G401.6 (cell line): ENCODE measurements around the gene PPP2R5B.

Source experiments
- FAIRE-seq: peaks from 2 replicates; lab custom pipeline; 2012; peaks lifted over from hg19 to GRCh38; lab: Jason Lieb, UNC

Gene PPP2R5B

GRCh38 chr11:64923944-64924909 is at the start of gene PPP2R5B:
Gene PPP2R5B (plus strand): TSS chr11:64924689. CDS start chr11:64925735, 1,046 bp downstream.
- FAIRE-seq = peak; percentile 97

DNA sequence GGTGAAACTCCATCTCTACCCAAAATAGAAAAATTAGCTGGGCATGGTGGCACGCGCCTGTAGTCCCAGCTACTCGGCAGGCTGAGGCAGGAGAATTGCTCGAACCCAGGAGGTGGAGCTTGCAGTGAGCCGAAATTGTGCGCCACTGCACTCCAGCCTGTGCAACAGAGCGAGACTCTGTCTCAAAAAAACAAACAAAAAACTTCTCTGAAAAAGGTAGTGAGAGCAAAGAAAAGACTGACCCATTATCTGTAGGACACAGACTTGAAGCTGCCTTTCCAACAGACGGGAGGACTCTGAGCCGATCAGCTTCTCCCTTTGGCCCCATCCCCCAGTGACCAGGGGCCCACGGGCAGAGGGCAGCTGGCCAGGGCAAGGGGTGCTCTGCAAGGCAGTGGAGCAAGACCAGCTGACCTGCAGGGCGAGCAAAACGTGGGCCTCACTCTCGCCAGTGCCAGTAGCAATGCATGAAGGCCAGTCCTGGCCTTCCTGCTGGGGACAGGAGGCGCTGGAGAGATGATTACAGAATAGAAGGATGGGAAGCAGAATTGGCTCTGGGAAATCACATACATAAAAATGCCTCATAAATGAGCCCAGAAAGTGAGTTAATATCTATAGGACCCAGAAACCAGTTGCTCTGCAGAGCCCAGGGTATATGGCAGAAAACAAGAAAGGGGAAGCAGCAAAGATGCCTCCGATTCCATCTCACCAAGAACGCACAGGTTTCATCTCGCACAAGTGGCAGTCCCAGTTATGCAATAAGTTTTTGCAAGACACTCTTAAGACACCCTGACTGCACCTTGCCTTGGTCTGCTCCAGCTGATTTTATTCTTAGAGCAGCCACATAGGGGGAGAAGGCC is 48.9 kb upstream of the PPP2R5B start:
- no peak for FAIRE-seq

- FAIRE-seq = no peak
These were observed 48.2 kb upstream of the PPP2R5B start for GRCh38 chr11:64876229-64876750.

- no peak for FAIRE-seq
These were observed 47.6 kb upstream of the PPP2R5B start for GRCh38 chr11:64876835-64877341.

DNA sequence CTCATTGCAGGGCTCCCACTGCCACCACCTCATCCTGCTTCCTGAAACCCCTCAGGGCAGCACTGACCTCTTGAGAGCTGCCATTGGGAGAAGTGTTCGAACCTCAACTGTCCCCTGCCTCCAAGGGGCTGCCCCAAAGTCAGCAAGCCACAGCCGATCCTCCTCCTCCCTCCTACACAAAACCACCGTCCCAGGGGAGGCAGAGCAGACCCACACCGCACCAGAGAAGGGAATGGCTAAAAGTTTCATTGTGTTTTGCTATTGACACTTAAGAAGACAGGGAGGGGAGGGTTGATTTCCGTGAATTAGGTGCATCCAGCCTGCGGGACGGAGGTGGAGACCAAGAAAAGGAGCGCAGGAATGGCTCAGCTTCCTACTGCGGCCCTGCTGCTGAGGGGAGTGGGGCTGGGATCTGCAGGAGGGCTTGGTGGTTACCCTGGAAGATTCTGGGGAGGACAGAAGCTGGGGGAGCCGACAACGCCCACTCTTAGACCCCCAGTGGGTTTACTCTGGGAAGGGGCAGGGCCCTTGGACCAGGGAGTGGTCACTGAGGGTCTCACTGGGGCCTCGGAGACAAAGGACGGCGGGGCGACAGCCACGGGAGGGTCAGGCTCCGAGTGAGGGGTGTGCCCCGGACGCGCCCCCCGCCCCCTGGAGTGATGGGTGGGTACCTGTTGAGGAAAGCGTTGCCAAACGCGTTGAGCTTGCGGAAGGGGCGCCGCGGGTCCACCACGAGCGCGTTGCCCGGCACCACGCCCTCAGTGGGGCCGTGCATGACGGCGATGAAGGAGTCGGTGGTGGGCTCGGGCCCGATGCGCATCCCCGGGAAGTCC is 46.9 kb upstream of the PPP2R5B start:
- no peak for FAIRE-seq

GRCh38 chr11:64878223-64878493 is 46.3 kb upstream of the PPP2R5B start:
- FAIRE-seq = no peak

DNA sequence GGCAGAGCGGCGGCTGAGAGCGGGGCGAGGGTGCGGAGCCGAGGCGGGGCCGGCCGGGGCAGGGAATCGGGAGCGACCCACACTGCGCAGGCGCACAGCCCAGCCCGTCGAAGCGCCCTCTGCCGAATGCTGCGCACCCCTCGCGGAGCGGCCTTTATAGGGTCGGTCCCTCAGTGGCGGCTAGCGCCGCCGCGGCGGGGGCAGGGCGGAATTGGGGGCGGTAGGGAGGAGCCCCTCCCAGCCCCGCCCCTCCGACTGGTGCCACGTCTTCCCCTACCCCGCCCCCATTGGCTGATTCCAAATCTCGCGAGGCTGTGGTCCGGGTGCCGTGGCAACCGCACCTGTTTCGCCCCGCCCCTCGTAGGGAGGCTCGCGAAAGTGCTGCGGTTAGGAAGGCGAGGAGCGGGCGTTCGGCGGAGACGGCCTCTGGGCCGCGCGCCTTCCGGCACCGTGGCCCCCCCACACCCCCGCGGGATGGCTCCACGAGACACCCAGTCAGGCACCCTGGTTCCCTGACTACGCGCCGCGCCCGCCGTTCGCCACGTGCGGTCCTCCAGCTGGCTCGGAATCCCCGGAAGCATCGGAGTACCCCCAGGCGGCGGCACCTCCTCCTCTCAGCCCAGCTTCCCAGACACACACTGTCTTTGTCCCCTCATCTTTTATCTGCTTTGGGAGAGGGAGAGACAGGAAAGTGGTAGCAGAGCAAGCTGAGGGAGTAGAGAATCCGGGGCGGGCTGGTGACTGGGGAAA is 45.8 kb upstream of the PPP2R5B start, which contains the start of gene EHD1:
Gene EHD1 (minus strand): TSS at position 128 of the 750 bp plus-strand sequence. CDS start 157 bp downstream, outside the sequence.
- FAIRE-seq = peak; percentile 56

- no peak for FAIRE-seq
These were observed 45.1 kb upstream of the PPP2R5B start for GRCh38 chr11:64879244-64879900.

DNA sequence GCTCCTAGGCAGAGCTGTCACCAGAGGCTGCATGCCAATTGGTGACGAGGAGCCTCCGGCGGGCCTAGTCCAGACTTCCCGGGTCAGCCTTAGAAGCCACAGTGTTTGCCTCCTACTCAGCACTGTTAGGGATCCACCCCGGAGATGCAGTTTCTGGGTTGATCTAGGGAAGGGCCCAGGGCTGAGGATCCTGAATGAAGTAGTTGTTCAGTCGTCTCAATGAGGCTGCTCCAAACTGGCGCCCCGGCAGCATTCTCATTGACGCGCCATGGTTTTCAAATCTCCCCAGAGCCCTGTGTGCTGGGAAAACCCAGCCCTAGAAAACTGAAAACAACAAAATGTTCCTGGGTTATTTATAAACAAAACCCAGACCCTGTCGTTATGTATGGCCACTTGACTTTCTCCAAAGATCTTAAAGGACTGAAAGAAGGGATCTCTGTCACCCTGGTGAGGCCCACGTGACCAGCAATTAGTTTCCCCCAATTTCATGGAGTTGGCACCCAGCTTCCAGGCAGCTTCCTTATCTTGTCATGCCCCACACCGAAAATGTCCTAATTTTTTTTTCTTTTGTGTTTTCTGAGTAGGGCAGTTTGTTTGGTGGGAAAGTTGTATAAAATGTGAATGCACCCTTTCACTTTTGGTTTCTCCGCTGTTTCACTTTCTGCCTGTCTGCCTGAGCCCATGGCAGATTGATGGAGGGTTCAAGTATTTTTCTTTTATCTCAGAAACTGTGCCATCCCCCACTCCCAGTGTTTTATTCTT is 44.1 kb upstream of the PPP2R5B start:
- no peak for FAIRE-seq

- FAIRE-seq = no peak
These were observed 43.0 kb upstream of the PPP2R5B start for GRCh38 chr11:64881476-64881875.

DNA sequence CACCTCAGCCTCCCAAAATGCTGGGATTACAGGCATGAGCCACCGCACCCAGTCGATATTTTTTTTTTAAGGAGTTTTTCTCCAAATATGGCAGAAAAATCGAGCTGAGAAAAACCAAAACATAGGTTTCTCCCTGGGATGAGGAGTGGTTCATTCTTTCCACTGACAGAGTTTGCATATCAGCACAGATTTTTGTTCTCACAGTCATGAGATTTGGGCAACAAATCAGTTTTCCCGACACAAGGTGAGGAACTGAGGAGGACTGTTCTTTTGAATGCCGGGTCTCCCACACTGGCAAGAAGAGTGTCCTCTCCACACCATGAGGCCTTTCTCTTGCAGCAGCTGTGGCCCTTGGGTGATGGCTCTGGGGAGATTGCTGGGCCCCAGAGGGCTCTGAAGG is 42.2 kb upstream of the PPP2R5B start:
- FAIRE-seq = no peak

GRCh38 chr11:64883575-64883974 is 40.9 kb upstream of the PPP2R5B start:
- FAIRE-seq = no peak

- no peak for FAIRE-seq
These were observed 40.5 kb upstream of the PPP2R5B start for GRCh38 chr11:64884019-64884418.

DNA sequence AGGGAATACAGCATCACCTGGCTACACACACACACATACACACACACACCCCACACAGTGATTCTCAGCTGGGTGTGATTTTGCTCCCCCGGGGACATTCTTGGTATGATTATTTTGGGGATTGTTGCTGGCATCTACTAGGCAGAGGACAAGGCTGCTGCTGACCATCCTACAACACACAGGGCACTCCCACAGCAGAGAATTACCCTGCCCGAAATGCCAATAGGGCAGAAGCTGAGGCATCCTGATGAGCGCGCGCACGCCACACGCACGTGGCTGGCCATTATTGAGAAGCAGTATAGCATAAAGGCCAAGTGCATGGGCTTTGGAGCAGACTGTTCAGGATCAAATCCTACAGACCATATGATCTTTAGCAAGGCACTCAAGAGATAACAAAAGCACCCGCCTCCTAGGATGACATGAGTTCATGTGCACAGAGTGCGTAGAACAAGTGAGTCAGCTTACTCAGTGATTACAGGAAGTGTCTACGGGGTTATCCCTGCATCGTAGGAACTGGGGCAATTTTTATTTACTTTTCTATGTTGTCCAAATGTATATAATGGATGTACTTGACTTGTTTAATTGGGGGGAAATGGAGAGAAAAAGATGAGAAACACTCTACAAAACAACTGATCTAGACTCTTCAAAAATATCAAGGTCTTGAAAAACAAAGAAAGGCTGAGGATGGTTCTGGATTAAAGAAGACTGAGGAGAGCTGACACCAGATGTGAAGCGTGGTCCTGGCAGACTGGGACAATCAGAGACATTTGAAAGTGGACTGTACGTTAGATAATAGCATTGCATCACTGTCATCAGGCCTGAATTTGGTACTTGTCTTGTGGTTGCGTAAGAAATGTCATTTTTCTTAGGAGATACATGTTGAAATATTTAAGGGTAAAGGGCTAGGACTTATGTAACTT is 38.9 kb upstream of the PPP2R5B start:
- FAIRE-seq = no peak

- no peak for FAIRE-seq
These were observed 37.2 kb upstream of the PPP2R5B start for GRCh38 chr11:64887234-64887756.

DNA sequence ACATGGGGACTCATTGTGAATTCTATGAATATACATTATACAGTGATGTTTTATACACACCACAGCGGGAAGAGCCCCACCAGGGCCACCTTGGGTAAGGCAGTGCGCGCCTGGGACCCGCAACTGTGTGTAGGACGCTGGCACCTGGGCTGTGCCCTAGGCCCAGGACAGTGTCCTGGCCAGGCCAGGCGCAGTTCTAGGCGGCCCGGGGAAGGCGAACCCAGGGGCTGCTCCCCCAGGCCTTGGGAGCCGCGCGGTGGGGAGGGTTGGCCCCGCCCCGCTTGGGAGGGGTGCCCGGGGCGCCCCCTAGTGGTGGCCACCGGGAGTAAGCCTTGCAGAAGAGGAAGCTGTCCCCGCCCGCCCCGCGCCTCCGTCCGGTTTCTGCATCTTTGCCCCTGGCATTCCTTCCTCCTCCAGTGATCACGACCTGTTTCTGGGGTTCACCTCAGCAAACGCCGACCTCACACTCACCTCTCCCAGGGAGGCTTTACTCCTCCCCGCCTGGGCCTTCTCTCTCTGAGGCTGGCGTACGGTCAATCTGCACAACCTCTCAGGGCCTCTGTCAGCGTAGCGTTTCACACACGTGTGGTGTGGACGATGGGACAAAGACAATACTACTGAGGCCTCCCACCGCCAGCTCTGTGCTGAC is 36.6 kb upstream of the PPP2R5B start:
- FAIRE-seq = no peak

DNA sequence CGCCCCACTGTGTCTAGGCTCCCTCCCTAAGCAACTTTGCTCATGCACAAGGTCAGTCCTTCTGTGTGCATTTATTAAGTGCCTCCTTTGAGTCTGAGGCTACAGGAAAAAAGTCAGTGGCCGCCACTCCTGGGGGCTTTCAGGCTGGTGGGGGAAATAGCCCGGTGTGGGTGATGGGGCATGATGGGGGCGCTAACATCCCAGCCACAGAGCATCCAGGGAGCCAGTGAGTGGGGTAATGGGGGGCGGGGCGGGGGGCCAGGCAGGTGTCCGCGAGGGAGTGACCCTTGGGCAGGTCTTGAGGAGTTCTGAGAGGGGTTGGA is 36.1 kb upstream of the PPP2R5B start:
- no peak for FAIRE-seq
